Stimulated activated CD4-positive, alpha-beta T cell treated with anti-CD3 and anti-CD28 coated beads, Interleukin-2, amount 100 ng/mL, for 48 hours (primary cell): ENCODE results near the gene ACOT6.
"Not testable (repeated sequence)": the region's sequence is repeated elsewhere in the genome, so short reads cannot be mapped to it uniquely, and the experiment has no call there.

Experiments used
- DNase-seq, 2 donors: peaks; one replicate each; pipeline ENCODE4 v3.0.0-alpha.2; 2020

The ACOT6 gene

GRCh38 chr14:73655851-73656250, 43.5 kb downstream of the ACOT6 start:
- DNase-seq, result no peak

- not testable (repeated sequence) for DNase-seq
Measured at GRCh38 chr14:73659202-73659601, 46.9 kb downstream of the ACOT6 start.

GRCh38 chr14:73660511-73660910, 48.2 kb downstream of the ACOT6 start:
- DNase-seq, result no peak

DNA sequence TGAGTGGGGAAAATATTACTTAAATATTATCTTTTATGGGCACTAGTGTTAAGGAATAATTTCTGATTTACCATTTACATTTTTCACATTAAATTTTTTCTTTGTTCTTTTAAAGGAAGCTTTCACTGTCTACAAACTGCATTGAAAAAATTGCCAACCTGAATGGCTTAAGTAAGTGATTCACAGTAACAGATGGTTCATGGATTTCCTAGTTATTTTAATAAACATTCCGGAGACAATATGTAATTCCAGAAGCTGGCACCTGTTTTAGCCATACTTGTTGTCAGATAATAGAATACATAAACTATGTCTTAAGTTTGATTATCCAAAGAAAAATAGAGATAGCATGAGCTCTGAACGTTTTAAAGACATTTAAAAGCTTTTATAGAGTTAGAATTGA, 49.6 kb downstream of the ACOT6 start:
- no peak for DNase-seq

DNA sequence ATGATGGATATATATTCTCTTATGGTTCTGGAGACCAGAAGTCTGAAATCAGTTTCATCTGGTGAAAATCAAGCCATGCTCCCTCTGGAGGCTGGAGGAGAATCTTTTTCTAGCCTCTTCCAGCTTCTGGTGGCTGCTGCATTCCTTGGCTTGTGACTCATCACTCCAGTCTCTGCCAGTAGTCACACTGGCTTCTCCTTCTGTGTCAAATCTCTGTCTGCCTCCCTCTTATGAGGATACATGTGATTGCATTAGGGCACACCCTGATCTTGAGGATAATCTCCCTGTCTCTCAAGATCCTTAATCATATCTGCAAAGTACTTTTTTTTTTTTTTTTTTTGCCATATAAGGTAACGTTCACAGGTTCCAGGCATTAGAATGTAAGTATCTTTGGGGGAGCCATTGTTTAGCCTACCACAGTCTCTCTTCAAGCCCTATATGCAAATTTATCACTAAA, 50.2 kb downstream of the ACOT6 start:
- no peak for DNase-seq

DNA sequence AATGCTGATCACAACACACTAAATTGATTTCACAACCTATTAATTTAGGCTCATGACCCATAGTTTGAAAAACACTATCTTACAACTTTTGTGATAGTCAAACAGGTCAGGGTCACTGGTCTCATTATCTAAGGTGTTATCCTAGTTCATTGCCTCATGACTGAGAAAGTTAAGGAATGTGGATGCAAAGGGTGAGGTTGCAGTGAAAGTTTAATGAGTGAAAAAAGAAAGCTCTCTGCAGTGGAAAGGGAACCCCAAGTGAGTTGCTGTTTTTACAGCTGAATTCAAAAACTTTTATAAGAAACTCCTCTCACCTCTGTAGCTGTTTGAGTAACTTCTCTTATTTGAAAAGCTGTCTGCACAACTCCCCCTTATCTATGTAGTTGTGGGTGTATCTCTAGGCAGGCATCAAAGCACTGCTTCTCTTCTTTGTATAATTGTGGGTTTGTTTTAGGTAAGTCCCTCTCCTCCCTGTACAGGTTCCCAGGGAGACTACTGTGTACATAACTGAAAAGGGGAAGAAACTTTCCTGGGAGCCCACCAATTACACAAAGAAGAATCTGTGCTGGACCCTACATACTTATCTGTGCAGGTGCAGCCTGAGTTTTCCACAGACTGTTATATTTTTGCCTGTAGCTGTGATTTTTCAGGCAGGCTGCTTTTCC, 51.4 kb downstream of the ACOT6 start:
- DNase-seq, result no peak

DNA sequence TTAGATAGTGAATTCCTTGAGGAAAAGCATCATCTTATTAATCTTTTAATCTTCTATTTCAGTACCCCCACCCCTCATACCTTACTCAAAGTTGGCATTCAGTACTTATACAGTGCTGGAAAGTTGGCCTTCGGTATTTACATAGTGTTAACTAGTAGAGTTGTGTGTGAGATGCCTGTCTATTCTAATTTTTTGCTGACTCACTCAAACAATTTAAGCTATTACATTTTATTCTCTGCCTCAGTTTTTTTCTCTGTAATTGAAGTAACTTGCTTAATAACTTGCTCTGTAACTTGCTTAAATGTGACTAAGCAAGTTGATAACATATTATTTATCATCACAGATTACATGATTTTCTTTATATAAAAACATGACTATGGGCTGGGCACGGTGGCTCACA, 52.8 kb downstream of the ACOT6 start:
- DNase-seq, result no peak

GRCh38 chr14:73666583-73666982, 54.3 kb downstream of the ACOT6 start:
- no peak for DNase-seq

DNA sequence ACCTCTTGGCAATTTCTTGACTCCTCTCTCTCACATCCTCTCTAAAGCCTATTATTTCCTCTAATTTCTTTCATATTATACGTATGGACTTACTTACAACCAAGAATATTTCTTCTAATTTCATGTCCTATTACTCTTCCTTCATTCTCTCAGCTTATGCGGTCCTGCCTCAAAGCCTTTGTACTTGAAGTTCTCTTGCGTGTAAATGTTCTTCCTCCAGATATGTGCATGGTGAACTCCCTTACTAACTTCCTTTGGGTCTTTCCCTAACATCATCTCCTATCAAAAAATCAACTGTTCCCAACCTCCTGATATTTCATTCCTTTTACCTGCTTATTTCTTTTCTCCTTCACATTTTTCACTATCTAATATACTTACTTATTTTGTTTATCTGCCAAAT, 55.5 kb downstream of the ACOT6 start:
- no peak for DNase-seq
